Ammon's horn (tissue), 1 donor: Measurements from ENCODE around the gene PRAC2.

Experiments
- DNase-seq: peaks from one replicate; pipeline ENCODE4 v3.0.0-alpha.2; 2016; ENCODE audit warnings: low spot score

PRAC2 gene

DNA sequence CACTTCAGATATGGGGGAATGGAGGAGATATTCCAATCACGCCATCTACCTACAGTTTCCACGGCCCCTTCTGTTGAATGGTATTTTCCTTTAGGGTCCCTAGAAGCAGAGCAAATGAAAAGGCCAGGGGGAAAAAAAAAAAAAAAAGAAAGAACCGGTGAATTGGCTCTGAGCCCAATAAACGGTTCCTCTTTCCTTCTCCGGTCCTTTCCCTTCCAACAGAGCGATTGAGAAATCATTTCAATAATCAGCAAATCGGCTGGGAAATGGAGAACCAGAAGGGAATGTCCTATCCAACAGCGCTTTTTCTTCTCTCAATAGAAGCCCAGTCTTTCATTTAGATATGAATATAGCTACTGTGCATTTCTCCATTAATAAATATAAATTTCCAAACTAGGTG lies 32.4 kb downstream of the PRAC2 start:
- no peak for DNase-seq

GRCh38 chr17:48756830-48757251 lies 33.9 kb downstream of the PRAC2 start:
- DNase-seq: peak; percentile 13

DNA sequence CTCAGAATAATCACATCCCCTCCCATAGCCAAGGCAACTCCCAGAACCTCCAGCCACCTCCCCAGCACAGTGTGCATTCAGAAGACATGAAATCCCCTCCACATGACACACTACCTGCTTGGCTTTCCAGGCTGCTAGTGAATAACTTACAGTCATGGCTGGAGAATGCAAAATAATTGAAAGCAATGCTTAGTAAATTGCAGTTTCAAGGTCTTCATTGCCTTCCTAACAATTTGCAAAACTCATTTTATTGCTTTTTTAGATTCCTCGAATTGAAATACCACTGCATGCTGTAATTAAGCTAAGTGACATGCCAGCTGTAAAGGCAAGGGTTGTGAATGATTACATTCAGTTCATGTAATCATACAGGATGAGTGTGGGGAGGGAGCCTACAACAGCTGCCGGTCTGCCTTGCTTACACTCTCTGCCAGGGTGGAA lies 34.6 kb downstream of the PRAC2 start:
- no peak for DNase-seq

DNA sequence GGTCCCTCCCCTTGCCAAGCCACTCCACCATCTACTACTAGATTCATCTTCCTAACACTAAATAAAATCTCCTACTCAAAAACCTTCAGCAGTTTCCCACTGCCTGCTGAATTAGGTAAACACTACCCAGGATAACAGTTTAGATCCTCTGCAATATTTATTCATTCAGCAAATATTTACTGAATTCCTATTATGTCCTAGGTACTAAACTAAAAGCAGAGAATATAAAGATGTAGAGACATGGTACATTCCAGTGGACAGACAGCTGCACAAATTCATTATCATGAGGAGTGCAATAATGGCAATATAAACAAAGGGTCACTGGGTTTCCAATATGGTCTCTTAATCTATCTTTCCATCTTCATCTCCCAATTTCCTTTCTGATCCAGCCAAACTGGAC lies 36.3 kb downstream of the PRAC2 start:
- no peak for DNase-seq

DNA sequence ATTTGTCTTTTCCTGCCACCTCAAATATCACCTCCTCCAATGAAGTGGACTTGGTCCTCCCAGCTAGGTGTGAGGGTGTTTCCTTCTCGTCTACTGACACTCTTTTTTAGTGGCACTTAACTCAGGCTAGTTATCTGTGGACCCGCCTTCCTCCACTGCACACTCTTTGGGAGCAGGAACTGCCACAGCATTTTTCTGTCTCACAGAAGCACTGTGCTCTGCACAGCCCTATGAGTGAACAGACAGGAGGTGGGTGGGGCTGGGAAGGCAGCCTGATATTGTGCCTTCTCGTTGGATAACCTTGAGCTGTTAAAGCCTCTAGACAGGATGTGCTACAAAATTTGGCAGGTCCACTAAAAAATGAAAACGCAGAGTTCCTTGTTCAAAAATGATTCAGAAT lies 37.4 kb downstream of the PRAC2 start:
- peak; percentile 38 for DNase-seq

- no peak for DNase-seq
These were observed 38.1 kb downstream of the PRAC2 start for GRCh38 chr17:48761114-48761513.

DNA sequence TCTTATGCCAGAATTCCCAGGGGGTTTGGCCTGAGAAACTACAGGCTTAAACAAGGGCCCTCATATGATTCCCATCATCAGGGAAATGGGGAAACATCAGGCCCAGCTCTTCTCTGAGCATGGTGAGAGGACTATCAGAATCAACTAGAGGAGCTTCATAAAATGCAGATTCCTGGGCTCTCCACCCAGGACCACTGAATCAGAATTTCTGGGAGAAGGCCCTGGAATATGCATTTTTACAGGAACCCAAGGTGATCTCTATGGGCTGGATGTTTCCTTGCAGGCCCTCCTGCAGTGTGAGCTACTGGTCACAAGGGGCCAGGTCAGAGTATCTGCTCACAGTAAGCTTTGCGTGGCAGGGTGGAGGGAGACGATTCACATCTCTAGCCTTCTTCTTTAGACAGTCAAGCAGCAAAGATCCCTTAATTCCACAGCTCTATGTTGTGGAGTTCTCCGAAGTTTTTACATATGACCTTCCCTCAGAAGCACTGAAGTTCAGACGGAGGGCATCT lies 44.3 kb downstream of the PRAC2 start:
- no peak for DNase-seq

- peak; percentile 13 for DNase-seq
These were observed 46.2 kb downstream of the PRAC2 start for GRCh38 chr17:48769009-48769675.

- no peak for DNase-seq
These were observed 48.0 kb downstream of the PRAC2 start for GRCh38 chr17:48770954-48771353.

DNA sequence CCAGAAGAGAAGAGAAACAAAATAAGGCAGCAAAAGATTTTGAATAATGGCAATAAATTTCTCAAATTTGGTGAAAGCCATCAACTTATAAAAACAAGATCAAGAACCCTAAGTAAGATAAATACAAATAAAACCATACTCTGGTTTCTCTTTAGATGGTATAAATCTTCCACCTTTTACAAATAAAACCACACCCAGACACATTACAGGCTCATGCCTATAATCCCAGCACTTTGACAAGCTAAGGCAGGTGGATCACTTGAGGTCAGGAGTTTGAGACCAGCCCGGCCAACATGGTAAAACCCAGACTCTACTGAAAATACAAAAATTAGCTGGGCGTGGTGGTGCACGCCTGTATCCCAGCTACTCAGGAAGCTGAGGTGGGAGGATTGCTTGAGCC lies 50.3 kb downstream of the PRAC2 start:
- DNase-seq: no peak
